CD14-positive monocyte (primary cell): ENCODE results near the gene CTCF. TPM values are rescaled to one million over a fixed set of nuclear protein-coding genes. Genes with fewer than 3 reads are reported as not detected.

Experiments
- DNase-seq, 3 donors: peaks; one replicate each; pipeline ENCODE4 v3.0.0-alpha.2; 2011 to 2022
- H2AFZ ChIP-seq: 2 replicates; pipeline ENCODE4 v1.6.0; 2012; ENCODE audit warnings: mild to moderate bottlenecking, low read depth, low read length, inconsistent platforms; ENCODE audit not compliant: insufficient read depth, poor library complexity, severe bottlenecking
- H3K27ac ChIP-seq, 2 donors: 1 replicate in 1 of 2; 2 replicates in 1 of 2; pipeline ENCODE4 v1.5.1; 2012 to 2013; ENCODE audit warnings: low read length in 2 of 2, control low read depth in 1 of 2, inconsistent platforms in 1 of 2, low read depth in 1 of 2, mild to moderate bottlenecking in 1 of 2
- H3K27me3 ChIP-seq, 2 donors: one replicate each; pipeline versions ENCODE4 v1.6.0 to v1.6.1; 2011 to 2013; ENCODE audit warnings: low read length in 2 of 2; ENCODE audit not compliant: control insufficient read depth in 2 of 2, insufficient read depth in 2 of 2
- H3K36me3 ChIP-seq, 2 donors: replicated peaks in 1 of 2; 1 replicate in 1 of 2; 2 replicates in 1 of 2; pipeline versions ENCODE4 v1.5.1 to v1.6.1; 2012 to 2013; ENCODE audit warnings: low read length in 2 of 2, control low read depth in 1 of 2, inconsistent platforms in 1 of 2, mild to moderate bottlenecking in 1 of 2; ENCODE audit not compliant: insufficient read depth in 2 of 2, control insufficient read depth in 1 of 2
- H3K4me1 ChIP-seq, 2 donors: 1 replicate in 1 of 2; 2 replicates in 1 of 2; pipeline versions ENCODE4 v1.5.1 to v1.6.1; 2012 to 2013; ENCODE audit warnings: low read length in 2 of 2, control low read depth in 1 of 2, inconsistent platforms in 1 of 2, mild to moderate bottlenecking in 1 of 2, moderate library complexity in 1 of 2; ENCODE audit not compliant: insufficient read depth in 2 of 2, control insufficient read depth in 1 of 2
- H3K4me2 ChIP-seq: replicated peaks from 2 replicates; pipeline ENCODE3; 2012; ENCODE audit warnings: low read length, moderate library complexity, mild to moderate bottlenecking; ENCODE audit not compliant: poor library complexity, severe bottlenecking; ENCODE audit errors: extremely low read depth
- H3K4me3 ChIP-seq, 3 experiments: fragments of 200-600 bp in 1 of 3; sonication (generic) in 1 of 3; replicated peaks in 1 of 3; 1 replicate in 2 of 3; 2 replicates in 1 of 3; pipeline ENCODE4 v1.5.1; 2011 to 2013; ENCODE audit warnings: low read length in 3 of 3, mild to moderate bottlenecking in 3 of 3, control low read depth in 2 of 3, low read depth in 2 of 3, inconsistent platforms in 1 of 3, moderate library complexity in 1 of 3
- H3K79me2 ChIP-seq: 2 replicates; pipeline ENCODE4 v1.6.0; 2012; ENCODE audit warnings: mild to moderate bottlenecking, control low read depth, inconsistent platforms, low read length, moderate library complexity; ENCODE audit not compliant: insufficient read depth
- H3K9ac ChIP-seq: 2 replicates; pipeline ENCODE4 v1.6.0; 2017; ENCODE audit warnings: low read length, mild to moderate bottlenecking; ENCODE audit not compliant: insufficient read depth, poor library complexity, severe bottlenecking
- H3K9me3 ChIP-seq, 2 donors: replicated peaks in 1 of 2; 1 replicate in 1 of 2; 2 replicates in 1 of 2; pipeline versions ENCODE4 v1.5.1 to v1.6.1; 2012 to 2013; ENCODE audit warnings: low read length in 2 of 2, control low read depth in 1 of 2; ENCODE audit not compliant: control insufficient read depth in 1 of 2, insufficient read depth in 1 of 2
- H4K20me1 ChIP-seq: 2 replicates; pipeline ENCODE4 v1.6.0; 2012; ENCODE audit warnings: mild to moderate bottlenecking, low read length, control low read depth, moderate library complexity; ENCODE audit not compliant: insufficient read depth
- H3K27ac Mint-ChIP-seq, 7 donors: one replicate each; pipeline ENCODE4 v1.8.0; 2020; ENCODE audit warnings: mild to moderate bottlenecking in 7 of 7, mixed read lengths in 7 of 7, moderate library complexity in 6 of 7, inconsistent platforms in 2 of 7
- H3K27me3 Mint-ChIP-seq, 3 donors: one replicate each; pipeline ENCODE4 v1.8.0; 2021 to 2022; ENCODE audit warnings: low read depth in 3 of 3, mild to moderate bottlenecking in 3 of 3, mixed read lengths in 3 of 3, moderate library complexity in 3 of 3, inconsistent platforms in 1 of 3
- H3K36me3 Mint-ChIP-seq, 2 donors: one replicate each; pipeline ENCODE4 v1.8.0; 2020; ENCODE audit warnings: mixed read lengths in 2 of 2, inconsistent platforms in 1 of 2, mild to moderate bottlenecking in 1 of 2
- H3K4me1 Mint-ChIP-seq: one replicate; pipeline ENCODE4 v1.8.0; 2020; ENCODE audit warnings: mild to moderate bottlenecking, mixed read lengths
- H3K4me3 Mint-ChIP-seq, 2 donors: one replicate each; pipeline ENCODE4 v1.8.0; 2020; ENCODE audit warnings: mild to moderate bottlenecking in 2 of 2, mixed read lengths in 2 of 2, moderate library complexity in 1 of 2
- H3K9me3 Mint-ChIP-seq, 7 donors: one replicate each; pipeline ENCODE4 v1.8.0; 2020 to 2022; ENCODE audit warnings: mixed read lengths in 7 of 7, mild to moderate bottlenecking in 6 of 7, moderate library complexity in 6 of 7, inconsistent platforms in 2 of 7
- WGBS: methylation state at CpG from one replicate; pipeline ENCODE4 v1.1.5; 2013; ENCODE audit warnings: missing lambda C conversion rate; ENCODE audit not compliant: insufficient coverage; 5-methylcytosine and 5-hydroxymethylcytosine counted together
- intact Hi-C, 2 donors: fragments of 100-400 bp; cut with micrococcal nuclease; formaldehyde crosslinking; loops; one replicate each; pipeline versions ENCODE4 v1.15.0 to v1.15.1; 2023
- polyA plus RNA-seq, 3 donors: library from polyadenylated mRNA; depleted of rRNA in 1 of 3; unstranded in 2 of 3; stranded (reverse) in 1 of 3; fragments of 300-500 nt in 2 of 3; fragments of >200 nt in 1 of 3; fragmentation: Illumina TruSeq in 2 of 3; gene quantifications; 1 replicate in 2 of 3; 2 replicates in 1 of 3; pipeline ENCODE4 v1.2.3, GENCODE V29; 2012 to 2021
- TF ChIP-seq, protein P1 (sequence below): fragments of 200-600 bp; IDR thresholded peaks from one replicate; pipeline ENCODE4 v1.8.0; 2022; ENCODE audit warnings: antibody characterized with exemption, mild to moderate bottlenecking

Gene CTCF
- polyA plus RNA-seq, 3 donors = 8.4 to 29.9 (median 17.7) TPM

DNA sequence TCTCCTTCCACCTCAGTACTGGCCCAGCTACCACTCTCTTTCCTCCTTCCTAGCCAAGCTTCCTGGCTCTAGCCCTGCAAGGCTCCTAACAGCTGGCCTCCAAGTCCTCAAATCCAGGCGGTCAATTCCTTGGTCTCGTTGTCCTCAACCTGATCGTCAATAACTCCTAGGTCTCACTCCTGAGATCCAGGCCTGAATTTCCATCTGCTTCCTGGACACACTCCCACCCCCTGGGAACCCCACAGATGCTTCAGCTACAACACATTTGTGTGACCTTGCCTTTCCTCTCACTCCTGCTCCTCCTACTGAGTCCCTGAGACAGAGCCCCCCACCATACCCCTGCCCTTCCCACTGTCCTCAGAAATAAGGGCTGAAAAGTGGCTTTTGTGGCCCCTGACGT, 101.9 kb downstream of the CTCF start:
- intact Hi-C loops = loop anchor here (10.0 kb wide), 5 partner anchors 139 to 421 kb away; partner anchors contain the start of genes CENPT (in 1 of the 2), NFATC3 (in 1 of the 2), NUTF2 (in 1 of the 2) and RANBP10 (in 1 of the 2)

DNA sequence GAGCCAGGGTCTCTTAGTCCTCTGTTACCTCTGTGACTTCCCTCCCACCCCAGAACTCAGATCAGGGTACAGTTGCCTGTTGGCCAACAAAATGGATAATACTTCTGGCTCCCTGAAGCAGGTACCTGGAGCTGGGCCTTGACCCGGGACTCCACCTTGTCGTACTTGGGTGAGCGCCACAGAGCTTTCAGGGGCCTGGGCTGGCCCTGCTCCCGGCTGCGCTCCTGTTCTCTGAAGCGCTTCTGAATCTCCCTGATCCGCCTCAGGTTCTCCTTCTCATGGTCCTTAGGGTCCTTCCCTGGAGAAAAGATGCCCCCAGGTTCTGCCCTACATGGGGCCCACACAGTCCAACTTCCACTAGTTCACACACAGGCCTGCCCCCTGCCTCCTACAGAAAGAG, 102.5 kb downstream of the CTCF start:
- intact Hi-C loops = loop anchor here (5.0 to 10.0 kb wide), 8 partner anchors 52 to 420 kb away; partner anchors contain the start of genes CENPT (in 1 of the 2), CTCF (in 1 of the 2), GFOD2 (in 1 of the 2) and NFATC3 (in 1 of the 2)
- Histone ChIP-seq H2AFZ (no peak overlapping the region), H3K27ac (no peak overlapping the region), H3K27me3 (peaks cover 0 to 5% of the 10 kb centered on the region in 2 donors), H3K36me3 (no peaks in the 10 kb centered on the region), H4K20me1 (no peaks in the 10 kb centered on the region), H3K4me3 (no peak overlapping the region), H3K4me2 (no peak overlapping the region), H3K79me2 (no peaks in the 10 kb centered on the region), H3K4me1 (peaks cover 40 to 52% of the 10 kb centered on the region in 2 donors), H3K9me3 (no peaks in the 10 kb centered on the region), H3K9ac (no peak overlapping the region)
- Mint-ChIP-seq H3K4me1 (peaks cover 38% of the 10 kb centered on the region), H3K36me3 (peaks cover 8 to 9% of the 10 kb centered on the region in 2 donors), H3K4me3 (no peak overlapping the region), H3K27me3 (peaks cover 8 to 11% (median 10%) of the 10 kb centered on the region in 3 donors), H3K9me3 (peaks cover 0 to 2% (median 0%) of the 10 kb centered on the region in 7 donors), H3K27ac (peak overlapping the region in 2 of 7 donors; percentile 37 to 79)
- TF ChIP-seq, protein P1, sequence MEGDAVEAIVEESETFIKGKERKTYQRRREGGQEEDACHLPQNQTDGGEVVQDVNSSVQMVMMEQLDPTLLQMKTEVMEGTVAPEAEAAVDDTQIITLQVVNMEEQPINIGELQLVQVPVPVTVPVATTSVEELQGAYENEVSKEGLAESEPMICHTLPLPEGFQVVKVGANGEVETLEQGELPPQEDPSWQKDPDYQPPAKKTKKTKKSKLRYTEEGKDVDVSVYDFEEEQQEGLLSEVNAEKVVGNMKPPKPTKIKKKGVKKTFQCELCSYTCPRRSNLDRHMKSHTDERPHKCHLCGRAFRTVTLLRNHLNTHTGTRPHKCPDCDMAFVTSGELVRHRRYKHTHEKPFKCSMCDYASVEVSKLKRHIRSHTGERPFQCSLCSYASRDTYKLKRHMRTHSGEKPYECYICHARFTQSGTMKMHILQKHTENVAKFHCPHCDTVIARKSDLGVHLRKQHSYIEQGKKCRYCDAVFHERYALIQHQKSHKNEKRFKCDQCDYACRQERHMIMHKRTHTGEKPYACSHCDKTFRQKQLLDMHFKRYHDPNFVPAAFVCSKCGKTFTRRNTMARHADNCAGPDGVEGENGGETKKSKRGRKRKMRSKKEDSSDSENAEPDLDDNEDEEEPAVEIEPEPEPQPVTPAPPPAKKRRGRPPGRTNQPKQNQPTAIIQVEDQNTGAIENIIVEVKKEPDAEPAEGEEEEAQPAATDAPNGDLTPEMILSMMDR = no peak
- WGBS = 97% methylated on average over 7 of the region's 7 CpGs
- DNase-seq = no peak

More for the DNA sequence above, 101.9 kb downstream of the CTCF start:
- TF ChIP-seq, protein P1 = no peak
- Histone ChIP-seq H3K4me3 (no peak overlapping the region), H3K9ac (no peak overlapping the region), H3K9me3 (no peaks in the 10 kb centered on the region), H3K27ac (no peak overlapping the region), H3K4me1 (peaks cover 45 to 58% of the 10 kb centered on the region in 2 donors), H3K4me2 (no peak overlapping the region), H4K20me1 (no peaks in the 10 kb centered on the region), H3K36me3 (no peaks in the 10 kb centered on the region), H2AFZ (no peak overlapping the region), H3K79me2 (peaks cover 5% of the 10 kb centered on the region), H3K27me3 (peaks cover 0 to 5% of the 10 kb centered on the region in 2 donors)
- Mint-ChIP-seq H3K4me3 (no peak overlapping the region), H3K27ac (peak overlapping the region in 1 of 7 donors; percentile 79), H3K36me3 (peaks cover 8 to 9% of the 10 kb centered on the region in 2 donors), H3K27me3 (peaks cover 8 to 10% (median 8%) of the 10 kb centered on the region in 3 donors), H3K4me1 (peaks cover 38% of the 10 kb centered on the region), H3K9me3 (peaks cover 0 to 2% (median 0%) of the 10 kb centered on the region in 7 donors)
- 100% methylated on average over 3 of the region's 4 CpGs for WGBS
- DNase-seq = no peak
